HepG2 (cell line): ENCODE measurements around the gene ZFPM1. TPM values are rescaled to one million over a fixed set of nuclear protein-coding genes. Genes with fewer than 3 reads are reported as not detected.

Source experiments
- ATAC-seq: fragments of 200-7000 bp; cut with Tn5 transposase; 3 replicates; pipeline ENCODE4 v1.9.1; 2020; ENCODE audit warnings: mild to moderate bottlenecking, moderate library complexity
- BruUV-seq: library from RNA; stranded (reverse); fragments of 400-500 nt; replicated peaks from 2 replicates; lab custom pipeline; 2021; lab: Mats Ljungman, UMichigan
- CTCF ChIA-PET: fragments of 300-600 bp; formaldehyde crosslinking; extraction: SDS; loops from one replicate; lab custom pipeline; 2021; ENCODE audit warnings: low total read pairs, inconsistent platforms, low intra/inter-chr PET ratio; lab: Yijun Ruan, JAX
- POLR2A ChIA-PET: fragments of 350-600 bp; sonication (Branson Sonifier 250); formaldehyde crosslinking; loops from one replicate; lab custom pipeline; 2020; ENCODE audit warnings: antibody characterized with exemption, inconsistent platforms; lab: Yijun Ruan, JAX
- DNase-seq: peaks from one replicate; pipeline ENCODE4 v3.0.0-alpha.2; 2015; ENCODE audit warnings: low spot score
- FAIRE-seq: peaks from 3 replicates; lab custom pipeline; 2011; peaks lifted over from hg19 to GRCh38; lab: Jason Lieb, UNC
- H2AFZ ChIP-seq: one replicate; pipeline ENCODE4 v1.6.1; 2011; ENCODE audit warnings: low read length, inconsistent platforms
- H3K27ac ChIP-seq: fragments of 300-600 bp; 3 replicates; pipeline ENCODE4 v1.8.0; 2011; ENCODE audit warnings: mixed run types, mild to moderate bottlenecking, mixed read lengths, low read length, inconsistent platforms; ENCODE audit not compliant: insufficient read depth; ENCODE audit errors: extremely low read length
- H3K27me3 ChIP-seq, 2 experiments: fragments of 200-600 bp in 1 of 2; 2 replicates in 1 of 2; 3 replicates in 1 of 2; pipeline versions ENCODE4 v1.6.0 to v1.8.0; 2011; ENCODE audit warnings: low read length in 2 of 2, mild to moderate bottlenecking in 2 of 2, moderate library complexity in 2 of 2, inconsistent platforms in 1 of 2; ENCODE audit not compliant: insufficient read depth in 2 of 2, control insufficient read depth in 1 of 2
- H3K36me3 ChIP-seq, 2 experiments: fragments of 200-600 bp in 1 of 2; replicated peaks in 1 of 2; 2 replicates in 1 of 2; 3 replicates in 1 of 2; pipeline versions ENCODE4 v1.5.1 to v1.8.0; 2011; ENCODE audit warnings: low read length in 2 of 2, inconsistent platforms in 1 of 2; ENCODE audit not compliant: insufficient read depth in 2 of 2, control insufficient read depth in 1 of 2
- H3K4me1 ChIP-seq: 2 replicates; pipeline ENCODE4 v1.5.1; 2012; ENCODE audit warnings: low read length, inconsistent platforms; ENCODE audit not compliant: insufficient read depth
- H3K4me2 ChIP-seq: 2 replicates; pipeline ENCODE4 v1.6.0; 2011; ENCODE audit warnings: low read depth, low read length, inconsistent platforms
- H3K4me3 ChIP-seq, 3 experiments: fragments of 200-600 bp in 1 of 3; sonication (generic), shearing (Covaris generic) in 1 of 3; replicated peaks in 1 of 3; 2 replicates each; pipeline ENCODE4 v1.5.1; 2011 to 2016; ENCODE audit warnings: low read length in 3 of 3, inconsistent platforms in 2 of 3, low read depth in 2 of 3, mild to moderate bottlenecking in 2 of 3, control low read depth in 1 of 3, mixed read lengths in 1 of 3; ENCODE audit not compliant: insufficient read depth in 1 of 3
- H3K79me2 ChIP-seq: one replicate; pipeline ENCODE4 v1.6.1; 2011; ENCODE audit warnings: low read length, inconsistent platforms; ENCODE audit not compliant: insufficient read depth
- H3K9ac ChIP-seq: 2 replicates; pipeline ENCODE4 v1.6.0; 2011; ENCODE audit warnings: mild to moderate bottlenecking, low read depth, low read length, inconsistent platforms; ENCODE audit not compliant: insufficient read depth
- H3K9me3 ChIP-seq: 2 replicates; pipeline ENCODE4 v1.5.1; 2012; ENCODE audit warnings: mild to moderate bottlenecking, low read length
- H4K20me1 ChIP-seq: 2 replicates; pipeline ENCODE4 v1.6.0; 2011; ENCODE audit warnings: inconsistent platforms, mild to moderate bottlenecking, low read length, moderate library complexity; ENCODE audit not compliant: insufficient read depth
- PITX1 ChIP-seq: sonication (generic); formaldehyde crosslinking; IDR thresholded peaks from 2 replicates; pipeline ENCODE4 v1.5.1; 2020; ENCODE audit warnings: mild to moderate bottlenecking, missing genetic modification reagents
- REL ChIP-seq: sonication (generic); formaldehyde crosslinking; conservative IDR thresholded peaks from 2 replicates; pipeline ENCODE4 v1.8.0; 2022; ENCODE audit warnings: mild to moderate bottlenecking, missing genetic modification reagents, moderate library complexity
- RXRA ChIP-seq: sonication (generic); formaldehyde crosslinking; IDR thresholded peaks from 2 replicates; pipeline ENCODE4 v1.5.1; 2020; ENCODE audit warnings: missing genetic modification reagents
- ZBTB40 ChIP-seq, 2 experiments: fragments of 450-650 bp in 1 of 2; sonication (generic) in 1 of 2; formaldehyde crosslinking in 1 of 2; IDR thresholded peaks; 2 replicates each; pipeline versions ENCODE4 v1.6.1 to v1.8.0; 2016 to 2022; ENCODE audit warnings: antibody characterized with exemption in 1 of 2, mild to moderate bottlenecking in 1 of 2, missing genetic modification reagents in 1 of 2
- ZFX ChIP-seq: sonication (generic); formaldehyde crosslinking; IDR thresholded peaks from 2 replicates; pipeline ENCODE4 v1.4.0; 2020; ENCODE audit warnings: mild to moderate bottlenecking, low read depth, missing genetic modification reagents, moderate library complexity
- ZNF782 ChIP-seq: sonication (generic); formaldehyde crosslinking; IDR thresholded peaks from 2 replicates; pipeline ENCODE4 v1.4.0; 2020; ENCODE audit warnings: missing genetic modification reagents, mild to moderate bottlenecking, borderline replicate concordance
- WGBS: methylation state at CpG from one replicate; pipeline ENCODE4 v1.1.6; 2017; ENCODE audit warnings: low lambda C conversion rate; 5-methylcytosine and 5-hydroxymethylcytosine counted together
- in situ Hi-C: cut with HindIII; loops from 2 replicates; pipeline ENCODE4 v1.10.0; 2017; ENCODE audit warnings: low pct_unique_long_range_greater_than_20kb; ENCODE audit not compliant: extremely low pct_ligation_motif_present
- intact Hi-C: fragments of 100-400 bp; cut with micrococcal nuclease; formaldehyde crosslinking; loops from one replicate; pipeline ENCODE4 v1.10.0; 2022; ENCODE audit not compliant: unreplicated experiment
- polyA plus RNA-seq, 8 experiments: library from polyadenylated mRNA; depleted of rRNA in 3 of 8; stranded (reverse) in 7 of 8; unstranded in 1 of 8; fragments of >200 nt; fragmentation: Illumina TruSeq in 4 of 8; extraction: Trizol in 4 of 8; gene quantifications; 2 replicates each; pipeline versions ENCODE4 v1.2.1 to v1.2.3, GENCODE V29; 2011 to 2016; ENCODE audit warnings: low read depth in 4 of 8, missing spikeins in 1 of 8, mixed read lengths in 1 of 8; ENCODE audit not compliant: insufficient read depth in 1 of 8
- total RNA-seq, 5 experiments: library from RNA; depleted of rRNA; stranded (reverse); fragments of >200 nt; fragmentation: Illumina TruSeq; extraction: Trizol; gene quantifications; 2 replicates each; pipeline ENCODE4 v1.2.3, GENCODE V29; 2016; ENCODE audit warnings: low read depth in 1 of 5

ZFPM1 gene
- total and polyA plus RNA-seq, 2 of the 13 experiments (the other 11 are each of a cell fraction or from before 2014, with no cell fraction given), result 1.3 to 3.8 TPM

GRCh38 chr16:88432753-88433152 is 20.3 kb upstream of the ZFPM1 start:
- ATAC-seq, result no peak
- Histone ChIP-seq H4K20me1 (peaks cover 8% of the 10 kb centered on the region; the same call in 1 of the 2 replicates), H3K4me3 (no peak overlapping the region), H3K27ac (no peak overlapping the region), H3K4me1 (no peaks in the 10 kb centered on the region), H2AFZ (no peak overlapping the region), H3K36me3 (no peaks in the 10 kb centered on the region), H3K27me3 (peaks cover 65 to 97% of the 10 kb centered on the region in 2 experiments), H3K4me2 (no peak overlapping the region), H3K79me2 (no peaks in the 10 kb centered on the region), H3K9me3 (no peaks in the 10 kb centered on the region), H3K9ac (no peak overlapping the region)
- intact Hi-C loops, result no loop called here
- no TSS peak for BruUV-seq
- DNase-seq, result no peak
- in situ Hi-C loops, result loop anchor here (10.0 kb wide), 1 partner anchor 238 kb away; no protein-coding TSS in a partner anchor
- CTCF ChIA-PET, result no interaction called here
- no peak for FAIRE-seq
- WGBS, result 37% methylated on average over 3 of the region's 9 CpGs
- POLR2A ChIA-PET, result no interaction called here
- TF ChIP-seq ZBTB40 (IDR thresholded peaks at IDR 0.05) (no peak), ZBTB40 (CRISPR knock-in tag; IDR thresholded peaks at IDR 0.05) (no peak), REL (CRISPR knock-in tag) (no peak), PITX1 (CRISPR knock-in tag) (no peak), ZFX (no peak), ZNF782 (CRISPR knock-in tag) (no peak), RXRA (CRISPR knock-in tag) (no peak)
